CD14-positive monocyte (primary cell): ENCODE data around the gene KRT1. TPM values are rescaled to one million over a fixed set of nuclear protein-coding genes. Genes with fewer than 3 reads are reported as not detected.
A peak's percentile ranks its signal among the peaks of the same experiment; 100 is the strongest.

ENCODE experiments used
- DNase-seq, 3 donors: peaks; one replicate each; pipeline ENCODE4 v3.0.0-alpha.2; 2011 to 2022
- H2AFZ ChIP-seq: 2 replicates; pipeline ENCODE4 v1.6.0; 2012; ENCODE audit warnings: mild to moderate bottlenecking, low read depth, low read length, inconsistent platforms; ENCODE audit not compliant: insufficient read depth, poor library complexity, severe bottlenecking
- H3K27ac ChIP-seq, 2 donors: 1 replicate in 1 of 2; 2 replicates in 1 of 2; pipeline ENCODE4 v1.5.1; 2012 to 2013; ENCODE audit warnings: low read length in 2 of 2, control low read depth in 1 of 2, inconsistent platforms in 1 of 2, low read depth in 1 of 2, mild to moderate bottlenecking in 1 of 2
- H3K27me3 ChIP-seq, 2 donors: one replicate each; pipeline versions ENCODE4 v1.6.0 to v1.6.1; 2011 to 2013; ENCODE audit warnings: low read length in 2 of 2; ENCODE audit not compliant: control insufficient read depth in 2 of 2, insufficient read depth in 2 of 2
- H3K36me3 ChIP-seq, 2 donors: replicated peaks in 1 of 2; 1 replicate in 1 of 2; 2 replicates in 1 of 2; pipeline versions ENCODE4 v1.5.1 to v1.6.1; 2012 to 2013; ENCODE audit warnings: low read length in 2 of 2, control low read depth in 1 of 2, inconsistent platforms in 1 of 2, mild to moderate bottlenecking in 1 of 2; ENCODE audit not compliant: insufficient read depth in 2 of 2, control insufficient read depth in 1 of 2
- H3K4me1 ChIP-seq, 2 donors: 1 replicate in 1 of 2; 2 replicates in 1 of 2; pipeline versions ENCODE4 v1.5.1 to v1.6.1; 2012 to 2013; ENCODE audit warnings: low read length in 2 of 2, control low read depth in 1 of 2, inconsistent platforms in 1 of 2, mild to moderate bottlenecking in 1 of 2, moderate library complexity in 1 of 2; ENCODE audit not compliant: insufficient read depth in 2 of 2, control insufficient read depth in 1 of 2
- H3K4me2 ChIP-seq: replicated peaks from 2 replicates; pipeline ENCODE3; 2012; ENCODE audit warnings: low read length, moderate library complexity, mild to moderate bottlenecking; ENCODE audit not compliant: poor library complexity, severe bottlenecking; ENCODE audit errors: extremely low read depth
- H3K4me3 ChIP-seq, 3 experiments: fragments of 200-600 bp in 1 of 3; sonication (generic) in 1 of 3; replicated peaks in 1 of 3; 1 replicate in 2 of 3; 2 replicates in 1 of 3; pipeline ENCODE4 v1.5.1; 2011 to 2013; ENCODE audit warnings: low read length in 3 of 3, mild to moderate bottlenecking in 3 of 3, control low read depth in 2 of 3, low read depth in 2 of 3, inconsistent platforms in 1 of 3, moderate library complexity in 1 of 3
- H3K79me2 ChIP-seq: 2 replicates; pipeline ENCODE4 v1.6.0; 2012; ENCODE audit warnings: mild to moderate bottlenecking, control low read depth, inconsistent platforms, low read length, moderate library complexity; ENCODE audit not compliant: insufficient read depth
- H3K9ac ChIP-seq: 2 replicates; pipeline ENCODE4 v1.6.0; 2017; ENCODE audit warnings: low read length, mild to moderate bottlenecking; ENCODE audit not compliant: insufficient read depth, poor library complexity, severe bottlenecking
- H3K9me3 ChIP-seq, 2 donors: replicated peaks in 1 of 2; 1 replicate in 1 of 2; 2 replicates in 1 of 2; pipeline versions ENCODE4 v1.5.1 to v1.6.1; 2012 to 2013; ENCODE audit warnings: low read length in 2 of 2, control low read depth in 1 of 2; ENCODE audit not compliant: control insufficient read depth in 1 of 2, insufficient read depth in 1 of 2
- H4K20me1 ChIP-seq: 2 replicates; pipeline ENCODE4 v1.6.0; 2012; ENCODE audit warnings: mild to moderate bottlenecking, low read length, control low read depth, moderate library complexity; ENCODE audit not compliant: insufficient read depth
- H3K27ac Mint-ChIP-seq, 7 donors: one replicate each; pipeline ENCODE4 v1.8.0; 2020; ENCODE audit warnings: mild to moderate bottlenecking in 7 of 7, mixed read lengths in 7 of 7, moderate library complexity in 6 of 7, inconsistent platforms in 2 of 7
- H3K27me3 Mint-ChIP-seq, 3 donors: one replicate each; pipeline ENCODE4 v1.8.0; 2021 to 2022; ENCODE audit warnings: low read depth in 3 of 3, mild to moderate bottlenecking in 3 of 3, mixed read lengths in 3 of 3, moderate library complexity in 3 of 3, inconsistent platforms in 1 of 3
- H3K36me3 Mint-ChIP-seq, 2 donors: one replicate each; pipeline ENCODE4 v1.8.0; 2020; ENCODE audit warnings: mixed read lengths in 2 of 2, inconsistent platforms in 1 of 2, mild to moderate bottlenecking in 1 of 2
- H3K4me1 Mint-ChIP-seq: one replicate; pipeline ENCODE4 v1.8.0; 2020; ENCODE audit warnings: mild to moderate bottlenecking, mixed read lengths
- H3K4me3 Mint-ChIP-seq, 2 donors: one replicate each; pipeline ENCODE4 v1.8.0; 2020; ENCODE audit warnings: mild to moderate bottlenecking in 2 of 2, mixed read lengths in 2 of 2, moderate library complexity in 1 of 2
- H3K9me3 Mint-ChIP-seq, 7 donors: one replicate each; pipeline ENCODE4 v1.8.0; 2020 to 2022; ENCODE audit warnings: mixed read lengths in 7 of 7, mild to moderate bottlenecking in 6 of 7, moderate library complexity in 6 of 7, inconsistent platforms in 2 of 7
- CTCF ChIP-seq: fragments of 200-600 bp; IDR thresholded peaks from one replicate; pipeline ENCODE4 v1.8.0; 2022; ENCODE audit warnings: antibody characterized with exemption, mild to moderate bottlenecking
- WGBS: methylation state at CpG from one replicate; pipeline ENCODE4 v1.1.5; 2013; ENCODE audit warnings: missing lambda C conversion rate; ENCODE audit not compliant: insufficient coverage; 5-methylcytosine and 5-hydroxymethylcytosine counted together
- intact Hi-C, 2 donors: fragments of 100-400 bp; cut with micrococcal nuclease; formaldehyde crosslinking; loops; one replicate each; pipeline versions ENCODE4 v1.15.0 to v1.15.1; 2023
- polyA plus RNA-seq, 3 donors: library from polyadenylated mRNA; depleted of rRNA in 1 of 3; unstranded in 2 of 3; stranded (reverse) in 1 of 3; fragments of 300-500 nt in 2 of 3; fragments of >200 nt in 1 of 3; fragmentation: Illumina TruSeq in 2 of 3; gene quantifications; 1 replicate in 2 of 3; 2 replicates in 1 of 3; pipeline ENCODE4 v1.2.3, GENCODE V29; 2012 to 2021

KRT1 gene
- polyA plus RNA-seq, 3 donors: not detected

- H3K9me3 ChIP-seq: no peaks in the 10 kb centered on the region
- no peak for TF ChIP-seq CTCF
- H3K27me3 ChIP-seq: no peaks in the 10 kb centered on the region
- H3K4me1 Mint-ChIP-seq: peaks cover 10% of the 10 kb centered on the region
- no peaks in the 10 kb centered on the region for H3K36me3 ChIP-seq
- no peaks in the 10 kb centered on the region for H3K36me3 Mint-ChIP-seq
- H4K20me1 ChIP-seq: no peaks in the 10 kb centered on the region
- H3K4me2 ChIP-seq: no peak overlapping the region
- no peaks in the 10 kb centered on the region for H3K9me3 Mint-ChIP-seq
- H3K9ac ChIP-seq: no peak overlapping the region
- no peak overlapping the region for H3K4me3 Mint-ChIP-seq
- 64% methylated on average over 4 of the region's 4 CpGs for WGBS
- H3K79me2 ChIP-seq: no peaks in the 10 kb centered on the region
- no peak overlapping the region for H3K27ac ChIP-seq
- peaks cover 0 to 5% (median 3%) of the 10 kb centered on the region in 3 donors for H3K27me3 Mint-ChIP-seq
- intact Hi-C loops: no loop called here
- H3K4me3 ChIP-seq: no peak overlapping the region
- no peaks in the 10 kb centered on the region for H3K4me1 ChIP-seq
- peak overlapping the region in 1 of 7 donors; percentile 58 for H3K27ac Mint-ChIP-seq
- no peak for DNase-seq
- no peak overlapping the region for H2AFZ ChIP-seq
These were observed 34.2 kb downstream of the KRT1 start for GRCh38 chr12:52645982-52646381.

DNA sequence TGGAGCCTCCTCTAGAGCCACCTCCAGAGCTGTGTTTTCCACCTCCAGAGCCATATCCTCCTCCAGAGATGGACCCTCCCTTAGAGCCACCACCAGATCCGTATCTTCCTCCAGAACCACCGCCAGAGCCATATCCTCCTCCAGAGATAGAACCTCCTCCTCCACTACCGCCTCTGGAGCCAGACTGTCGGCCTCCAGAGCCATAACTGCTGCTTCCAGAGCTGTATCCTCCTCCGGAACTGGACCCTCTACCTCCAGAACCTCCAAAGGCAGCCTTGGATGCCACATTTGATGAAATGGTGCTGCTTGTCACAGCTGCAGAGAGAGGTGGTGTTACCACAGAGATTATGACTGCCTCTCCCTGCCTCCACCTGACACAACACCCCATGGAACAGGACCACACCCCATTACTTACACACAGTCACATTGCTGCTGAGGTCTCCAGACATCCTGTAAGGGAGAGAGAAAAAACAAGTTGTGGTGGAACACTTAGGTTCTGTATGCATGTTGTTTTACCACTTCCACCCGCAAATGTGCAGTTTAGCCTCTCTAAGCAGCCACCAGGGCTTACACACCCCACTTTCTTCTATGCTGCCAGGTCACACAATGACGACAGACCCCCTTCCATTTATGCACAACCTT is 35.0 kb downstream of the KRT1 start:
- H3K9ac ChIP-seq: no peak overlapping the region
- no peaks in the 10 kb centered on the region for H4K20me1 ChIP-seq
- H3K9me3 Mint-ChIP-seq: no peaks in the 10 kb centered on the region
- H3K36me3 ChIP-seq: no peaks in the 10 kb centered on the region
- no peak for DNase-seq
- no peaks in the 10 kb centered on the region for H3K9me3 ChIP-seq
- H3K27me3 ChIP-seq: no peaks in the 10 kb centered on the region
- no peak overlapping the region for H3K4me2 ChIP-seq
- no peak overlapping the region for H2AFZ ChIP-seq
- no peak for TF ChIP-seq CTCF
- H3K79me2 ChIP-seq: no peaks in the 10 kb centered on the region
- peaks cover 10% of the 10 kb centered on the region for H3K4me1 Mint-ChIP-seq
- H3K4me3 ChIP-seq: no peak overlapping the region
- H3K27me3 Mint-ChIP-seq: peaks cover 0 to 5% (median 3%) of the 10 kb centered on the region in 3 donors
- no peaks in the 10 kb centered on the region for H3K4me1 ChIP-seq
- H3K36me3 Mint-ChIP-seq: no peaks in the 10 kb centered on the region
- intact Hi-C loops: no loop called here
- no peak overlapping the region for H3K4me3 Mint-ChIP-seq
- H3K27ac Mint-ChIP-seq: no peak overlapping the region
- H3K27ac ChIP-seq: no peak overlapping the region
- 76% methylated on average over 5 of the region's 7 CpGs for WGBS
